Muscle of leg (tissue), 16 donors: ENCODE measurements around the gene NSD2. TPM values are rescaled to one million over a fixed set of nuclear protein-coding genes. Genes with fewer than 3 reads are reported as not detected.

Source experiments
- DNase-seq: peaks from one replicate; pipeline ENCODE4 v3.0.0; 2013
- H3K27ac ChIP-seq: one replicate; pipeline ENCODE4 v1.5.1; 2013; ENCODE audit warnings: mild to moderate bottlenecking, low read length, control low read depth
- H3K27me3 ChIP-seq: one replicate; pipeline ENCODE4 v1.6.1; 2013; ENCODE audit warnings: low read length; ENCODE audit not compliant: control insufficient read depth, insufficient read depth
- H3K36me3 ChIP-seq: one replicate; pipeline ENCODE4 v1.6.1; 2013; ENCODE audit warnings: low read length; ENCODE audit not compliant: control insufficient read depth, insufficient read depth
- H3K4me1 ChIP-seq: one replicate; pipeline ENCODE4 v1.6.1; 2013; ENCODE audit warnings: low read length; ENCODE audit not compliant: control insufficient read depth, insufficient read depth
- H3K4me3 ChIP-seq: one replicate; pipeline ENCODE4 v1.5.1; 2013; ENCODE audit warnings: low read length, control low read depth
- H3K9me3 ChIP-seq: replicated peaks from 2 replicates; pipeline ENCODE4 v1.6.1; 2013; ENCODE audit warnings: low read depth, low read length; ENCODE audit not compliant: control insufficient read depth
- whole genome bisulfite sequencing: methylation state at CpG from one replicate; pipeline ENCODE4 v1.1.5; 2013; ENCODE audit warnings: missing lambda C conversion rate; ENCODE audit not compliant: insufficient coverage; 5-methylcytosine and 5-hydroxymethylcytosine counted together
- long read RNA-seq, 11 donors: transcript quantifications; one replicate each; lab custom pipeline, GENCODE V29; 2026
- polyA plus RNA-seq, 8 donors: library from polyadenylated mRNA; unstranded; fragments of 120-200 nt; gene quantifications; one replicate each; pipeline versions ENCODE4 v1.2.1 to v1.2.3, GENCODE V29; 2013; ENCODE audit warnings: inconsistent platforms in 1 of 8, low replicate concordance in 1 of 8; ENCODE audit not compliant: insufficient read length in 8 of 8, insufficient read depth in 1 of 8
- total RNA-seq: library from RNA; stranded (reverse); fragments of 120-200 nt; gene quantifications from one replicate; pipeline ENCODE4 v1.2.4, GENCODE V29; 2013

NSD2 gene
- total RNA-seq (43.2 TPM), polyA plus RNA-seq (10 to 100 TPM; 35.7 to 56.5 (median 42.9) TPM)
- long read RNA-seq, donor 1, full-length matches to known transcripts, result 3 of 3 reads
- long read RNA-seq, donor 1, partial matches to known transcripts, result 0 of 3 reads
- long read RNA-seq, donor 1, other reads (novel, unspliced or antisense), result 0 of 3 reads
- long read RNA-seq, donor 2, result 0 reads
- long read RNA-seq, donor 3, full-length matches to known transcripts, result 3 of 3 reads
- long read RNA-seq, donor 3, partial matches to known transcripts, result 0 of 3 reads
- long read RNA-seq, donor 3, other reads (novel, unspliced or antisense), result 0 of 3 reads
- long read RNA-seq, donor 4, full-length matches to known transcripts, result 3 of 3 reads
- long read RNA-seq, donor 4, partial matches to known transcripts, result 0 of 3 reads
- long read RNA-seq, donor 4, other reads (novel, unspliced or antisense), result 0 of 3 reads
- long read RNA-seq, donor 5, full-length matches to known transcripts, result 4 of 4 reads
- long read RNA-seq, donor 5, partial matches to known transcripts, result 0 of 4 reads
- long read RNA-seq, donor 5, other reads (novel, unspliced or antisense), result 0 of 4 reads
- long read RNA-seq, donor 6, partial matches to known transcripts, result 0 of 4 reads
- long read RNA-seq, donor 6, other reads (novel, unspliced or antisense), result 0 of 4 reads
- long read RNA-seq, donor 7, partial matches to known transcripts, result 0 of 1 reads
- long read RNA-seq, donor 7, other reads (novel, unspliced or antisense), result 0 of 1 reads
- long read RNA-seq, donor 8, full-length matches to known transcripts, result 2 of 2 reads
- long read RNA-seq, donor 8, partial matches to known transcripts, result 0 of 2 reads
- long read RNA-seq, donor 8, other reads (novel, unspliced or antisense), result 0 of 2 reads
- long read RNA-seq, donor 9, full-length matches to known transcripts, result 2 of 2 reads
- long read RNA-seq, donor 9, partial matches to known transcripts, result 0 of 2 reads
- long read RNA-seq, donor 9, other reads (novel, unspliced or antisense), result 0 of 2 reads
- long read RNA-seq, donor 10, partial matches to known transcripts, result 5 of 9 reads
- long read RNA-seq, donor 10, other reads (novel, unspliced or antisense), result 0 of 9 reads
- long read RNA-seq, donor 11, partial matches to known transcripts, result 0 of 1 reads
- long read RNA-seq, donor 11, other reads (novel, unspliced or antisense), result 0 of 1 reads

DNA sequence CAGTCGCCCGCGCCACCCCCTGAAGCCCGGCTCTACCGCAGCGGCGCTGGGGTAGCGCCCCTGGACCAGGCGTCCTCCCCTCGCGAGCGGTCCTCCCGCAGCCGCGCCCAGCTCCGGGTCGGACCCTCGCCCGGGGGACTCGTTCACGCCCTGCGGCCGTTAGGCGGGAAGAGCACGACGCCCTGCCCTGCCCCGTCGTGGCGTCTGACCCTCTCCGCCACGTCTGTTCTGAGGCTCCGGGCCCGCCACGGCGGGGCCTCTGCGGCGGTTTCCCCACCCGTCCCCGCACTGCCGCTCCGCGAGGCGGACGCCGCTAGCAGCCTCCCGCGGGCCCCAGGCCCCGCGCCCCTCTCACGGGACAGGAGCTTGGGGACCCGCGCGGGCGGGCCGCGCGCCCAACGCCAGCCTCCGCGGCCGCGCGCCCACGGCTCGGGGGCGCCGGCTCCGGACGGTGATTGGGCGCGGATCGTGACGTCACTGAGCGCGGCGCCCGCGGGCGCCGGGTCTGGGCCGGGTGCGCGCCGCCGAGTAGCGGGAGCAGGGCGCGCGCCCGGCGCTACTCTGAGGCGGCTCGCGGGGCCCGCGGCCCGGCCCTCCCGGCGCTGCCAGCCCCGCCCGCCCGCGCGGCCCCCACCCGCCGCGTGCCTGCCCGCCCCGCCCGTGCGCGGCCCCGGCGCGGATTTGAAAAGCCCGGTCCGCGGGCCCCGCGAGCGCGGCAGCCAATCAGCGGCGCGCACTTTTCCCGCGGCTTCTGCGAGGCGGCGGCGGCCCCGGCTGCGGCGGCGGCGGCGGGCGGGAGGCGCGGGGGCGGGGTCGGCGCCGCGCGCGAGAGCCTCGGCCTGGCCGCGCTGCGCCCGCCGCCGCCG, at the start of gene NSD2:
NSD2 (plus strand) TSS at position 816 of the 866 bp plus-strand sequence. CDS start 29,262 bp downstream, outside the sequence.
- under 1% methylated on average over 140 of the region's 155 CpGs for WGBS
- Histone ChIP-seq H3K27ac (peak within 1 kb of the TSS; percentile 94), H3K9me3 (no peaks in the 10 kb centered on the region), H3K36me3 (no peaks in the 10 kb centered on the region), H3K4me1 (peaks cover 7% of the 10 kb centered on the region), H3K27me3 (peaks cover 6% of the 10 kb centered on the region), H3K4me3 (peak within 1 kb of the TSS; percentile 68)
- peak; percentile 97 for DNase-seq

DNA sequence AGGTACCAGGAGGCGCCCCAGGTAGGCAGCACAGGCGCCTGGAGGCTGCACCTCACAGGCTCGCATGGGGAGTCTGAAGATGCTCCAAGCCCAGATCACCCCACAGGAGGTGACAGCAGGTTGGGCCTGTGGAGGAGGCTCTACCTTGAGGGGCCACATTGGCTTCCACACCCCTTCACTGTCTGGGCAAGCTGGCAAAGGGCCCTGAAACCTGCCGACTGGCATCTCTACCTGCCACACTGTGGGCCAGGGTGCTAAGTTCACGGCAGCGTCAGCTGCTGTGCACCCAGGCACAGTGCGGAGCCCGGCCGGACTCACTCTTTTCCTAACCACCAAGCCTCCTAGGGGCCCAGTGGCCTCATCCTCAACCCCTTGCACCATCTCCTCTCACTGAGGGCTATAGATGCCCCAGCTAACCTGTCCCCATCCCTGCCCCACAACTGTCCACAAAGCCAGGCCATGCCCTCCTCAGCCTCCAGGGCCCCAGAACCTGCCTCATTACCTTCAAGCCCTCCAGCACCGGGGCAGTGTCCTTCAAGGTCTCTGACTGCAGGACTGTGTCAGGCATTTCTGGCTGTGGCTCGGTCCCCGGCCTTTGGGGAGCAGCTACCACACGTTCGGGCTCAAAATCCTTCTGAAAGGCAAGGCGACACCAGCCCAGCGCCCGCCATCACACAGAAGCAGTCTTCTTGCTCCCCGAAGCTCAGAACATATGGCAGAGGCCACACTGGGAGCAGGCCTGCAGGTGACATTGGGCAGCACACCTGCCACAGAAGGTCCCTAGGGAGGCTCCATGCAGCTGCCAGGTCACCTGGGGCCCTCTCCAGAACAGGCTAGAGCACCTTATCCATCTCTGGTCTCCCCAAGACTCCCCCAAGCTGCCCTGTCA, 49.3 kb upstream of the NSD2 start:
- Histone ChIP-seq H3K9me3 (no peaks in the 10 kb centered on the region), H3K4me1 (peaks cover 12% of the 10 kb centered on the region), H3K36me3 (peaks cover 81% of the 10 kb centered on the region), H3K27ac (no peak overlapping the region), H3K4me3 (no peak overlapping the region), H3K27me3 (no peaks in the 10 kb centered on the region)
- DNase-seq, result no peak
- WGBS, result 92% methylated on average over 18 of the region's 18 CpGs

DNA sequence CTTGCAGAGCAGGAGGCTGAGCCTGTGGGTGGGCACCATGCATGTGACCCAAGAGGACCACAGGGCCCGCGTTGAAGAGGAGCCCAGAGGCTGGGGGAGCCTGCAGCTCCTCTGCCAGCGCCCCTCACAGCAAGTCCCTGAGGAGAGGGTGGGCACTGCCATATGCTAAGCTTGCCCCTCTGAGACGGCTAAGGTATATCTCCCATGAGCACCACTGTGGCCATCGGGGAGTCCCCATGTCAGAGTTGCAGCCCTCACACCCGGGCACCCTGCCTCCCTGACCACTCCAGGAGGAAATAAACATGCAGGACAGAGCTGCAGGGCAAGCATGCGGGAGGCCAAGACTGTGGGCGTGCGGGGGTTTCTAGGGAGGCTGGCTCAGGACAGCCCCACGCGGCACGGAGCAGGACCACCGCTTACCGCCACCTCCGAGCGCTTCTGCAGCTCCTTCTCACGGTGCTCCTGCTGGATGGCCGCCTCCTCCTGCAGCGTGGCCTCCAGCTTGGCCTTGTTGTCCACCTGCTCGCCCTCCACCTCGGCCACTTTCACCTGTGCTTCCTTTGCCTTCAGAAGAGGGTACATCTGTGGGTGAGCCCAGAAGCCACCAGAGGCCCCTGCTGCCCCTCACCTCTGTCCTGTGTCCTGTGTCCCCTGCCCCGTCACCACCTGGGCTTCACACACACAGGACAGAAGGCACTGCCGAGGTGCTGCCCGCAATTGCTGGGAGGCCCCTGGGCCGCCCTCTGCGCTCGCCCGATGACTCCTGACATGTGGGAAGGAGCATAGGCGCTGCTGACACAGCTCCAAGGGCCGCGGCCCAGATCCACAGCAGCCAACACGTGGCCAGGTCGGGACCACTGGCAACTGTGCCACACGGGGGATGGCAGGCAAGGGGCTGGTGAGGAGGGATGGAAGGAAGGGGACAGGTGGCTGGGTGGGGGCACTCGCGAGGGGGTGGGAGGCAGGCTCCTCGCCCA, 48.3 kb upstream of the NSD2 start:
- H3K27ac ChIP-seq, result no peak overlapping the region
- no peak for DNase-seq
- no peak overlapping the region for H3K4me3 ChIP-seq
- peaks cover 12% of the 10 kb centered on the region for H3K4me1 ChIP-seq
- no peaks in the 10 kb centered on the region for H3K9me3 ChIP-seq
- H3K27me3 ChIP-seq, result no peaks in the 10 kb centered on the region
- peaks cover 77% of the 10 kb centered on the region for H3K36me3 ChIP-seq
- WGBS, result 89% methylated on average over 34 of the region's 37 CpGs

DNA sequence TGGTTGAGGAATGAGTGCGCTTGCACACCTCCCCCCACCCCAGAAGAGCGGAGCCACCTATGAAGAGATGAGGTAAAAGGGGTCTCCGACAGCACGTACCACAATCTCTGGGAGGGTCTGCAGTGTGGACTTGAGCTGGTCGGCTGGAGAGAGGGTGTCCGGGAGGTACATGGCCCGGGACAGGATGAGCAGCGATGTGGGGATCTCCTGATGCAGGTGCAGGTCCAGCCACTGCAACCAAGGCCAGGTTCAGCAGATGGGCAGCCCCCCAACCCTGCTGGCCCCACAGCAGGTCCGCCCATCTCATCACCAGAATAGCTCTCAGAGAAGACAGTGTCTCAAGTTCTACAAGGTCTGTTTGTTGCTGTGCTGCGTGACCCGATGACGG, 47.7 kb upstream of the NSD2 start:
- Histone ChIP-seq H3K36me3 (peaks cover 74% of the 10 kb centered on the region), H3K27ac (no peak overlapping the region), H3K27me3 (no peaks in the 10 kb centered on the region), H3K9me3 (no peaks in the 10 kb centered on the region), H3K4me3 (no peak overlapping the region), H3K4me1 (peaks cover 12% of the 10 kb centered on the region)
- 90% methylated on average over 8 of the region's 12 CpGs for WGBS
- no peak for DNase-seq

DNA sequence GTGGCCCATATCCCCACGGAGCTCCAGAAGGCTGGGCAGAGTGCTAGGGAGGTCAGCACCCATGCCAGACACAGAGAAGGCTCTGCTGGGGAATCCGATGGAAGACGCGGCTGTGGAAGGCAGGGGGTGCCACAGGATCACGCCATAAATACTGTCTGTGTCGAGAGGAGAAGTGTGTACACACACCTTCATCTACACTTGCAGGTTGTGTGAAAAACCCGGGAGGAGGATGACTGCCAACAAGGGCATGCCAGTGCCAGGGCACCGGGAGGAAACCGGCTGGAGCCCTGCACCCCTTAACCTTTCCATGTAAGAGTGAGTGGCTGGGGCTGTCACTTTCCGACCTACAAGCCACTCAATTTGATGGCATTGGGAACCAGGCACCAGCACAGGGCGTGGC, 46.4 kb upstream of the NSD2 start:
- no peaks in the 10 kb centered on the region for H3K27me3 ChIP-seq
- DNase-seq, result no peak
- H3K36me3 ChIP-seq, result peaks cover 70% of the 10 kb centered on the region
- H3K4me1 ChIP-seq, result peaks cover 2% of the 10 kb centered on the region
- 78% methylated on average over 3 of the region's 11 CpGs for WGBS
- H3K9me3 ChIP-seq, result no peaks in the 10 kb centered on the region
- H3K4me3 ChIP-seq, result no peak overlapping the region
- H3K27ac ChIP-seq, result no peak overlapping the region

DNA sequence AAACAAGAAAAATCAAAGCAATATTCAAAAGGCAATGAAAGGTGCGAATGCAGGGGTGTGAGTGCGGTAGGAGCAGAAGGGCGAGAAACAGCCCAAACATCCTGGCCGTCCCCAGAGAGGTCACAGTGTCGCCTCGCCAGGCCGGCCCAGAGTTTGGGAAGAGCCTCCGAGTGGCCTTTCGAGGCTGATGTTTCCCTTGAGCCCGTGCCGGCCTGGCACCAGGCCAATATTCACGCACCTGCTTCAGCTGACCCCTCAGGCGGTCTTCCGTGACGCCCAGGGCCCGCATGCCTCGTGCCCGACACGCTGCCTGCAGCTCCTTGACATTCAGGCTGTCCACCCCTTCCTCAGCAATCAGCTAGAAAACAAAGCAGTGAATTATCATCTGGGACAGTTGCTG, 45.9 kb upstream of the NSD2 start:
- H3K4me3 ChIP-seq, result no peak overlapping the region
- H3K9me3 ChIP-seq, result no peaks in the 10 kb centered on the region
- DNase-seq, result no peak
- no peak overlapping the region for H3K27ac ChIP-seq
- H3K27me3 ChIP-seq, result no peaks in the 10 kb centered on the region
- no peaks in the 10 kb centered on the region for H3K4me1 ChIP-seq
- H3K36me3 ChIP-seq, result peaks cover 67% of the 10 kb centered on the region
- 79% methylated on average over 15 of the region's 19 CpGs for WGBS

DNA sequence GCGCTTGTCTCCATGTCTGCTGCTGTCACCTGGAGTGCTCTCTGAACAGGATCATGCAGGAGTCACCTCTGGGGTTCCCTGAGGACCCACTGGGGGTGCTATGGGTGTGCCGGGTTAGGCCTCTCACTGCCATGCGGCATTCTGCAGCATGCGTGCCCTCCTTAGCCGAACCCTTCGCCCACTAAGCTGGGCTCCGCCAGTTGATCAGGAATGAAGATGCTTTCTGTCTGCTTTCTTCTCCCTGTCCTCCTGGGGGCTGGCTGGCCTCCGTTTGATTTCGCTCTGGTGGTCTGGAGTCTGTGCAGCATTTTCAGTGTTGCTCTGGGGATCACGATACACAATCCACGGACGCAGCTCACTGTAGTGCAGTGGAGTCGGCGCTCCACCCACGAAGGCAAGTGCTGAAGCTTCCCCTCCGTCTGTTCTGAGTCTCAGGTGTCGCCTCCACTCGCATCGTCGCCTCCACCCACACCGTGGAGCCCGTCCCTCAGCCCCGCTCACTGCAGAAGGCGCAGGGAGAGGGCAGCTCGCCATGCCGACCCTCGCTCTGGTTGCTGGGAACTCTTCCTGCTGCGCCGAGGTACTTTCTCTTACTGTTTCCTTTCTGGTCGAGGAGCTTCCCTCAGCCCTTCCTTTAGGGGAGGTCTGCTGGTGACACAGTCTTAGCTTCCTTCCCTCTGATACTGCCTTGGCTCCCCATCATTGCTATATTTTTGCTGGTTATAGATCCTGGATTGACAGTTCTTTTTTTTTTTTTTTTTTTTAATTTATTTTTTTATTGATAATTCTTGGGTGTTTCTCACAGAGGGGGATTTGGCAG, 44.5 kb upstream of the NSD2 start:
- peaks cover 73% of the 10 kb centered on the region for H3K36me3 ChIP-seq
- no peak overlapping the region for H3K27ac ChIP-seq
- no peaks in the 10 kb centered on the region for H3K27me3 ChIP-seq
- no peaks in the 10 kb centered on the region for H3K4me1 ChIP-seq
- no peak overlapping the region for H3K4me3 ChIP-seq
- DNase-seq, result no peak
- WGBS, result 83% methylated on average over 28 of the region's 30 CpGs
- no peaks in the 10 kb centered on the region for H3K9me3 ChIP-seq
